ENCODE results near the gene YEATS2.

GRCh38 chr3:183762304-183762703 is 64.7 kb downstream of the YEATS2 start:
- TF ChIP-seq CTCF (conservative IDR thresholded peaks at IDR 0.05; ENCODE audit: low read depth, low read length) (no peak), MXI1 (IDR thresholded peaks at IDR 0.05; ENCODE audit: borderline replicate concordance, low read depth, low read length) (no peak), RFX5 (IDR thresholded peaks at IDR 0.05; ENCODE audit: low read depth, low read length) (no peak), MAZ (IDR thresholded peaks at IDR 0.05; ENCODE audit: borderline replicate concordance, low read depth, low read length) (no peak), USF2 (IDR thresholded peaks at IDR 0.05; ENCODE audit: low read depth, low read length) (no peak), POLR2A (IDR thresholded peaks at IDR 0.05; ENCODE audit: low read depth, low read length) (no peak), CEBPB (IDR thresholded peaks at IDR 0.05; ENCODE audit: low read depth, low read length) (no peak), SMC3 (IDR thresholded peaks at IDR 0.05; ENCODE audit: low read depth, low read length) (no peak), MAFK (IDR thresholded peaks at IDR 0.05; ENCODE audit: low read depth, low read length) (no peak), ELK1 (IDR thresholded peaks at IDR 0.05; ENCODE audit: borderline replicate concordance, low read depth, low read length) (no peak), RCOR1 (IDR thresholded peaks at IDR 0.05; ENCODE audit: insufficient replicate concordance, low read length) (no peak), RAD21 (IDR thresholded peaks at IDR 0.05; ENCODE audit: low read length) (no peak), BHLHE40 (IDR thresholded peaks at IDR 0.05; ENCODE audit: low read depth, low read length) (no peak), FOS (IDR thresholded peaks at IDR 0.05; ENCODE audit: low read depth, low read length) (no peak)

Measured in IMR-90 (cell line).